GM13977 (cell line): ENCODE measurements around the gene NANOS1.
"Not testable (repeated sequence)": the region's sequence is repeated elsewhere in the genome, so short reads cannot be mapped to it uniquely, and the experiment has no call there.

ENCODE experiments used
- DNase-seq: peaks from one replicate; pipeline ENCODE4 v3.0.0; 2012; ENCODE audit warnings: low spot score
- CTCF ChIP-seq: IDR thresholded peaks from 2 replicates; pipeline ENCODE4 v1.5.1; 2012; ENCODE audit warnings: mild to moderate bottlenecking, control low read depth; ENCODE audit not compliant: insufficient read depth; ENCODE audit errors: extremely low read depth, missing control alignments
- in situ Hi-C: fragments of 300-500 bp; cut with MboI; formaldehyde crosslinking; loops from one replicate; pipeline ENCODE4 v1.12.0; 2022; ENCODE audit warnings: low sequenced_read_pairs, low pct_unique_long_range_greater_than_20kb, mixed read lengths, inconsistent platforms; ENCODE audit not compliant: unreplicated experiment

NANOS1 gene

GRCh38 chr10:119025336-119025735 lies 4.2 kb upstream of the NANOS1 start:
- in situ Hi-C loops, result no loop called here

GRCh38 chr10:119025776-119026175 lies 3.7 kb upstream of the NANOS1 start:
- no peak for DNase-seq
- in situ Hi-C loops, result no loop called here
- no peak for TF ChIP-seq CTCF

More at GRCh38 chr10:119025336-119025735, 4.2 kb upstream of the NANOS1 start:
- DNase-seq, result no peak
- no peak for TF ChIP-seq CTCF

GRCh38 chr10:119026301-119027110 lies 3.0 kb upstream of the NANOS1 start:
- DNase-seq, result no peak
- in situ Hi-C loops, result no loop called here
- no peak for TF ChIP-seq CTCF

- DNase-seq, in situ Hi-C loops: not testable (repeated sequence)
Observed at GRCh38 chr10:119028445-119028899, 1.0 kb upstream of the NANOS1 start.

- DNase-seq, result peak; percentile 95
- peak; percentile 21 for TF ChIP-seq CTCF
- in situ Hi-C loops, result no loop called here
Observed at GRCh38 chr10:119028900-119029612, 458 bp upstream of the NANOS1 start.

GRCh38 chr10:119030421-119031250 lies 1.1 kb downstream of the NANOS1 start:
- in situ Hi-C loops, result no loop called here
- TF ChIP-seq CTCF, result peak; percentile 18
- peak; percentile 82 for DNase-seq
